Activated gamma-delta T cell treated with anti-CD3 and anti-CD28 coated beads, Interleukin-2, amount 50 U/mL, for 16 hours (primary cell): Measurements from ENCODE around the gene SPINT1.
"Not testable (repeated sequence)": the region's sequence is repeated elsewhere in the genome, so short reads cannot be mapped to it uniquely, and the experiment has no call there.

Experiments used
- DNase-seq: peaks from one replicate; pipeline ENCODE4 v3.0.0-alpha.2; 2020; ENCODE audit warnings: low read depth

The SPINT1 gene

GRCh38 chr15:40859206-40859851 is 15.5 kb downstream of the SPINT1 start:
- DNase-seq = peak; percentile 73

- DNase-seq = not testable (repeated sequence)
Measured at GRCh38 chr15:40861147-40861546, 17.3 kb downstream of the SPINT1 start.

- DNase-seq = no peak
Measured at GRCh38 chr15:40863660-40864270, 19.9 kb downstream of the SPINT1 start.

- no peak for DNase-seq
Measured at GRCh38 chr15:40867199-40867598, 23.4 kb downstream of the SPINT1 start.

- no peak for DNase-seq
Measured at GRCh38 chr15:40869686-40870085, 25.8 kb downstream of the SPINT1 start.

GRCh38 chr15:40870716-40871115 is 26.9 kb downstream of the SPINT1 start:
- no peak for DNase-seq

GRCh38 chr15:40871749-40872617 is 28.1 kb downstream of the SPINT1 start:
- no peak for DNase-seq

GRCh38 chr15:40872791-40873693 is 29.2 kb downstream of the SPINT1 start:
- no peak for DNase-seq

GRCh38 chr15:40873694-40874561 is 30.1 kb downstream of the SPINT1 start, which contains the start of gene RHOV:
RHOV (minus strand) TSS chr15:40874234; CDS start chr15:40874139, 95 bp downstream.
- no peak for DNase-seq

- DNase-seq = no peak
Measured at GRCh38 chr15:40875991-40876730, 32.3 kb downstream of the SPINT1 start.

- no peak for DNase-seq
Measured at GRCh38 chr15:40877694-40878093, 33.8 kb downstream of the SPINT1 start.

GRCh38 chr15:40878785-40879184 is 34.9 kb downstream of the SPINT1 start:
- no peak for DNase-seq

- no peak for DNase-seq
Measured at GRCh38 chr15:40879609-40880008, 35.8 kb downstream of the SPINT1 start.

- no peak for DNase-seq
Measured at GRCh38 chr15:40881351-40881750, 37.5 kb downstream of the SPINT1 start.

- no peak for DNase-seq
Measured at GRCh38 chr15:40886586-40886985, 42.7 kb downstream of the SPINT1 start.

GRCh38 chr15:40889112-40889511 is 45.3 kb downstream of the SPINT1 start:
- DNase-seq = no peak

GRCh38 chr15:40891138-40891537 is 47.3 kb downstream of the SPINT1 start:
- no peak for DNase-seq

- no peak for DNase-seq
Measured at GRCh38 chr15:40891810-40892446, 48.1 kb downstream of the SPINT1 start.

- DNase-seq = no peak
Measured at GRCh38 chr15:40892447-40893012, 48.7 kb downstream of the SPINT1 start.
